ENCODE measurements around the gene JPT1.
A peak's percentile ranks its signal among the peaks of the same experiment; 100 is the strongest.
"Not testable (repeated sequence)": the region's sequence is repeated elsewhere in the genome, so short reads cannot be mapped to it uniquely, and the experiment has no call there.

Gene JPT1

DNA sequence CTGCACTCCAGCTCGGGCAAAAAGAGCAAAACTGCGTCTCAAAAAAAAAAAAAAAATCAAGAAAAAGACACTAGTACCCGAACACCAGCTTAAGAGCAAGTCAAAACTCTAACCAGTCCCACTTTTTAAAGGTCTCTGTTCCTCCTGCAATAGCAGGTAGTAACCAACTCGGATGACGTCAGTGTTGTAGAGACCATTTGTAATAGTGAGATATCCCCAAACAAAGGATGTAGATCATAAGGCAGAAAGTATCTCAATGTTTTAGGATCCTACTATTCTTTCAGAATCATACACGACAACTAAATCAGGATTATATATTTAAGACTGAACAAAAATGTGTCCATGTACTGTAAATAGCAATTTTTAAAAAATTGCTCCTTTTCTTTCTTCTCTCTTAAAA lies 2.4 kb downstream of the JPT1 start:
- peaks cover 28% of the 10 kb centered on the region for H3K36me3 Mint-ChIP-seq (ENCODE audit: insufficient read depth)
- H3K27me3 Mint-ChIP-seq: no peaks in the 10 kb centered on the region
- ATAC-seq (replicated peaks; ENCODE audit: extremely low read depth, poor library complexity, severe bottlenecking): no peak
- peak overlapping the region; percentile 94 for H3K4me3 Mint-ChIP-seq
- H3K4me1 Mint-ChIP-seq: peaks cover 39% of the 10 kb centered on the region
- H3K9me3 Mint-ChIP-seq: no peaks in the 10 kb centered on the region
- H3K27ac Mint-ChIP-seq (ENCODE audit: low read depth): peak overlapping the region; percentile 65
- no peak for DNase-seq (ENCODE audit: low spot score in 2 of 2)

DNA sequence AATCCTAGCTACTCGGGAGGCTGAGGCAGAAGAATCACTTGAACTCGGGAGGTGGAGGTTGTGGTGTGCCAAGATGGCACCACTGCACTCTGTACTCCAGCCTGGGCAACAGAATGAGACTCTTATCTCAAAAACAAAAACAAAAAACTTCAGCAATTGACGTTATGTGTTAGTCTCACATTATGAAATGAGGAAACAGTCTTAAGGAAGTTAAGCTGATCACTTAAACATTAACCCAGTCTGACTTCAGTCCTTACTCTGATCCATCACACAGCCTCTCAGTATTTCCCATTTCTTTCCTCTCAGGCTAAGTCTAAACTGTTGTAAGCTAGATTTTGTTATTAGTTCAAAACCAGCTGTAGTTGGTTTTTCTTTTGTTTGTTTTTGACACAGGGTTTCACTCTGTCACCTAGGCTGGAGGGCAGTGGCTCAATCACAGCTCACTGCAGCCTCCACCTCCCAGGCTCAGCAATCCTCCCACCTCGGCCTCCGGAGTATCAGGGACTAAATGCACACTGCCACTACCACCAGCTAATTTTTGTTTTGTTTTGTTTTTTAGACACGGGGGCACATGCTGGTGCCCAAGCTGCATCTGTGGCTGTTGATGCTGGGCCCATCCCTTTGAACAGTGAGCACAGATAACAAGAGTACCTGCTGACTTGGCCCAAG lies 6.3 kb downstream of the JPT1 start:
- Mint-ChIP-seq H3K36me3 (ENCODE audit: insufficient read depth) (peaks cover 31% of the 10 kb centered on the region), H3K27ac (ENCODE audit: low read depth) (peak overlapping the region; percentile 50), H3K4me3 (no peak overlapping the region), H3K27me3 (no peaks in the 10 kb centered on the region), H3K4me1 (peaks cover 22% of the 10 kb centered on the region), H3K9me3 (no peaks in the 10 kb centered on the region)
- ATAC-seq (replicated peaks; ENCODE audit: extremely low read depth, poor library complexity, severe bottlenecking) (no peak), DNase-seq (ENCODE audit: low spot score in 2 of 2) (no peak)

DNA sequence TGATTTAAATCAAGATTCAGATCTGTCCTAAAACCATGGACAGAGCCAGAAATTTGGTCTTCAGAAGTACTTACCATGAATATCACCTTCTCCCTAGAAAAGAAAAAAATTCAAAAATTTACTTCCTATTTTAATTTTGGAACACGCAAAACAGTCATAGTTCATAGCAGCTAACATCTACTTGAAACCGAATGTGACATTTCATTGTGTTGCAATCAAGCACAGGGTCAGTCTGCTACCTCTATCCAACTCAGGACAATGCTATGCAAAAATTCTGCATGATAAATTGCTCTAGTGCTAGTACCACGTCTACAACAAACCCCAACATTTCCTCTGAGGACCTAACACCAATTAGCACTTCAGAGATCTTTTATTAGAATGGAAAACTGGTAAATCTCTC lies 7.7 kb downstream of the JPT1 start:
- Mint-ChIP-seq H3K27me3 (no peaks in the 10 kb centered on the region), H3K27ac (ENCODE audit: low read depth) (no peak overlapping the region), H3K4me1 (peaks cover 13% of the 10 kb centered on the region), H3K9me3 (no peaks in the 10 kb centered on the region), H3K4me3 (no peak overlapping the region), H3K36me3 (ENCODE audit: insufficient read depth) (peaks cover 29% of the 10 kb centered on the region)
- no peak for DNase-seq (ENCODE audit: low spot score in 2 of 2)
- ATAC-seq (replicated peaks; ENCODE audit: extremely low read depth, poor library complexity, severe bottlenecking): no peak

DNA sequence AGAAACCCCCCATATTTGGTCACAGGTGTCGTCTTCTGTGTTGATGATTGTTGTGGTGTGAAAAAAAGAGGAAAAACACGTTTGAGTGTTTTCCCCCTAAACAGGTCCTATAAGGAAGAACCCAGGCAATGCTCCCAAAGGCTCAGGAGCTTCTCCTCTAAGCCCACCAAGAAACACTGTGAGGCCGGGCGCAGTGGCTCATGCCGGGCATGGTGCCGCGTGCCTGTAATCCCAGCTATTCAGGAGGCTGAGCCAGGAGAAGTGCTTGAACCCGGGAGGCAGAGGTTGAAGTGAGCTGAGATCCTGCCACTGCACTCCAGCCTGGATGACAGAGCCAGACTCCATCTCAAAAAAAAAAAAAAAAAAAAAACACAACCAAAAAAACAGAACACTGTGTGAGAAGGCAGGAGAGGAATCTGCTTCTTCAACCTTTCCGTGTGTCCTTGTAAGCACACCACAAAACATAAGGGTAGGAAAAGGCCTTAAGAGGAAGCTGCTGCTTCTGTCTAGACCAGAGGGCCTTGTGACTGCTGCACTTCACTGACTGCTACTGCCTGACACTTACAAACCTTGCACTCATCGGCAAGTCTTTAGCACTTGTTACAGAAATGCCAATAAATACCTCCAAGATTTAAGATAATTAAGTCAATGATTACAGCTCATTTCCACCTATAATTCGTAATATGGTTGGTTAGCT lies 9.3 kb downstream of the JPT1 start:
- Mint-ChIP-seq H3K4me3 (no peak overlapping the region), H3K9me3 (no peaks in the 10 kb centered on the region), H3K4me1 (peaks cover 27% of the 10 kb centered on the region), H3K27me3 (no peaks in the 10 kb centered on the region), H3K36me3 (ENCODE audit: insufficient read depth) (peaks cover 29% of the 10 kb centered on the region), H3K27ac (ENCODE audit: low read depth) (no peak overlapping the region)
- no peak for ATAC-seq (replicated peaks; ENCODE audit: extremely low read depth, poor library complexity, severe bottlenecking)
- no peak for DNase-seq (ENCODE audit: low spot score in 2 of 2)

DNA sequence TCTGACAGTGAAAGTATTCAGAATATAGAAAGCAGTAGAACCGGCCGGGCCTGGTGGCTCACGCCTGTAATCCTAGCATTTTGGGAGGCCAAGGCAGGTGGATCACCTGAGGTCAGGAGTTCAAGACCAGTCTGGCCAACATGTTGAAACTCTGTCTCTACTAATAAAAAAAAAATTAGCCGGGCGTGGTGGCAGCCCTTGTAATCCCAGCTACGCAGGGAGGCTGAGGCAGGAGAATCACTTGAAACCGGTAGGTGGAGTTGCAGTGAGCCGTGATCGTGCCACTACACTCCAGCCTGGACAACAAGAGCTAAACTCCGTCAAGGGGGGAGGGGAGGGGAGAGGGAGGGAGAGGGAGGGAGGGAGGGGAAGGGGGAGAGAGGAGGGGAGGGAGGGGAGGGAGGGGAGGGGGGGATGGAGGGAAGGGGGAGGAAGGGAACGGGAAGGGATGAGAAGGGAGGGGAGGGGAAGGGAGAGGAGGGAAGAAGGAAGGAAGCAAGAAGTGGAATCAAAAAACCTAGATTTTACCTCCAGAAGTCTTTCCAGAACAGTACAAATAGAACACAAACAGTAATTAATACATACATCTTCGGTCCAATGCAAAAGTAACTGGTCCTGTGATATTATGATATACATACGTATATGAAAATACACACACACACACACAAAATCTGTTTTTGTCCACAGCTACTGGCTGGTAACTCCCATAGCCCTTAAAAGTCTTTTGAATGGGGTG lies 11.9 kb downstream of the JPT1 start:
- ATAC-seq (replicated peaks; ENCODE audit: extremely low read depth, poor library complexity, severe bottlenecking) (no peak), DNase-seq (ENCODE audit: low spot score in 2 of 2) (no peak)
- Mint-ChIP-seq H3K27ac (ENCODE audit: low read depth) (no peak overlapping the region), H3K9me3 (no peaks in the 10 kb centered on the region), H3K4me1 (peaks cover 17% of the 10 kb centered on the region), H3K36me3 (ENCODE audit: insufficient read depth) (peaks cover 22% of the 10 kb centered on the region), H3K27me3 (no peaks in the 10 kb centered on the region), H3K4me3 (no peak overlapping the region)

DNA sequence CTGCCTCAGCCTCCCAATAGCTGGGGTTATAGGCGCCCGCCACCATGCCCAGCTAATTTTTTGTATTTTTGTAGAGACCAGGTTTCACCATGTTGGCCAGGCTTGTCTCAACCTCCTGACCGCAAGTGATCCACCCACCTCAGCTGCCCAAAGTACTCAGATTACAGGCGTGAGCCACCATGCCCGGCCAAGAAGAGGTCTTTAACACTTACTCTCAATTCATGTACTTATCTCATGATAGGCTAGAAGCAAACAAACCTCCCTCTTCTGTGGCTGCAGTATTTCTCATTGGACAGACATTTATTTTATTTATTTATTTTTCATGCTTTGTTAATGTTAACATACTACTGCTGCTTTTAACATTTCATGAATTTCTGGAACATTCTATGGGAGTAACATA lies 15.8 kb downstream of the JPT1 start:
- DNase-seq (ENCODE audit: low spot score in 2 of 2) (no peak), ATAC-seq (replicated peaks; ENCODE audit: extremely low read depth, poor library complexity, severe bottlenecking) (no peak)
- Mint-ChIP-seq H3K4me3 (no peak overlapping the region), H3K9me3 (no peaks in the 10 kb centered on the region), H3K36me3 (ENCODE audit: insufficient read depth) (peaks cover 5% of the 10 kb centered on the region), H3K27me3 (no peaks in the 10 kb centered on the region), H3K4me1 (peaks cover 17% of the 10 kb centered on the region), H3K27ac (ENCODE audit: low read depth) (peak overlapping the region; percentile 32)

DNA sequence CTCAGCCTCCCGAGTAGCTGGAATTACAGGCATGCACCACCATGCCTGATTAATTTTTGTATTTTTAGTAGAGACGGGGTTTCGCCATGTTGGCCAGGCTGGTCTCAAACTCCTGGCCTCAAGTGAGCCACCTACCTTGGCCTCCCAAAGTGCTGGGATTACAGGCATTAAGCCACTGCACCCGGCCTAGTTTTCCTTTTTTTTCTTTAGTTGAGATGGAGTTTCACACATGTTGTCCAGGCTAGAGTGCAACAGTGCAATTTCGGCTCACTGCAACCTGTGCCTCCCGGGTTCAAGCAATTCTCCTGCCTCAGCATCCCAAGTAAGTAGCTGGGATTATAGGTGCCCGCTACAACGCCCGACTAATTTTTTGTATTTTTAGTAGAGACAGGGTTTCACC lies 16.6 kb downstream of the JPT1 start:
- not testable (repeated sequence) for H3K9me3 Mint-ChIP-seq; H3K27ac Mint-ChIP-seq (ENCODE audit: low read depth); H3K4me3 Mint-ChIP-seq; H3K36me3 Mint-ChIP-seq (ENCODE audit: insufficient read depth); DNase-seq (ENCODE audit: low spot score in 2 of 2); H3K27me3 Mint-ChIP-seq; ATAC-seq (replicated peaks; ENCODE audit: extremely low read depth, poor library complexity, severe bottlenecking)
- H3K4me1 Mint-ChIP-seq: peaks cover 17% of the 10 kb centered on the region

DNA sequence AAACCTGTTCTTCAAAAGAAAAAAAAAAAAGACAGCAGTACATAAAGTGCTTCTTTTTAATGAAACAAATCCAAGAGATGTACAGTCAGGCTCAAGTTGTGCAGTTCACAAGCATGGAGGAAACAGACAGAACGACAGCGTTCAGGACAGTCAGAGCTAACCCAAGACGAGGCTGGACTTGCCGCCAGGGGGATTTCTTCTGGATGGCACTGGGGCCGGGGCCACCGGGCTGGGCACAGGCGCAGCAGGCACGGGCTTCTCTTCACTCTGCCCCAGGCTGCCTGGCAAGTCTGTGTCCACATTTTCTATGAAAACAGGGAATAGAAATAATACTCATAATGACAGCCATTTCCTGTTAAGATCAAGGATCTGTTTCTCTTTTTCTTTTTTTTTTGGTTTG lies 18.4 kb downstream of the JPT1 start:
- ATAC-seq (replicated peaks; ENCODE audit: extremely low read depth, poor library complexity, severe bottlenecking): no peak
- H3K27ac Mint-ChIP-seq (ENCODE audit: low read depth): peak overlapping the region; percentile 10

DNA sequence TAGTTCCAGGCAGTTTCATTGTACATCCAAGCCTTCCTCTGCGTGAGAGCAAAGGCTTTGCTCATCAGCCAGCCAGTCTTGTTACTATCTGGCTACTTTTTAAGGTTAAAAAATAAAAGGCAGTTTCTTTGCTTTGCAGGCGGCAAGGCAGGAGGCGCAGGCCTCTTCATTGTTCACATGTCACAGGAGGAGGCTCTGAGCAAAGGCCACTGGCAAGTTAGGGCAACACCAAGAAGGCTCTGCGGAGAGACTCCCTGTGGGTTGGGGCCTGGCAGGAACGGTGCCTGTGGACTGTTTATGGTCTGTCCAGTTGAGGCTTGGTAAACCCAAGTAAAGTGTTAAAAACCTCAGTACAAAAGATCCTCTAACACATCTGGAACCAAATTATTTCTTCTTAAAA lies 18.9 kb downstream of the JPT1 start:
- H3K9me3 Mint-ChIP-seq: no peaks in the 10 kb centered on the region
- DNase-seq (ENCODE audit: low spot score in 2 of 2) (no peak), ATAC-seq (replicated peaks; ENCODE audit: extremely low read depth, poor library complexity, severe bottlenecking) (no peak)
- H3K27me3 Mint-ChIP-seq: no peaks in the 10 kb centered on the region
- no peak overlapping the region for H3K27ac Mint-ChIP-seq (ENCODE audit: low read depth)
- peaks cover 6% of the 10 kb centered on the region for H3K36me3 Mint-ChIP-seq (ENCODE audit: insufficient read depth)
- peaks cover 10% of the 10 kb centered on the region for H3K4me1 Mint-ChIP-seq
- no peak overlapping the region for H3K4me3 Mint-ChIP-seq

More for the DNA sequence above, 18.4 kb downstream of the JPT1 start:
- no peak for DNase-seq (ENCODE audit: low spot score in 2 of 2)
- H3K27me3 Mint-ChIP-seq: no peaks in the 10 kb centered on the region
- H3K4me1 Mint-ChIP-seq: peaks cover 10% of the 10 kb centered on the region
- no peak overlapping the region for H3K4me3 Mint-ChIP-seq
- no peaks in the 10 kb centered on the region for H3K9me3 Mint-ChIP-seq
- H3K36me3 Mint-ChIP-seq (ENCODE audit: insufficient read depth): peaks cover 5% of the 10 kb centered on the region

DNA sequence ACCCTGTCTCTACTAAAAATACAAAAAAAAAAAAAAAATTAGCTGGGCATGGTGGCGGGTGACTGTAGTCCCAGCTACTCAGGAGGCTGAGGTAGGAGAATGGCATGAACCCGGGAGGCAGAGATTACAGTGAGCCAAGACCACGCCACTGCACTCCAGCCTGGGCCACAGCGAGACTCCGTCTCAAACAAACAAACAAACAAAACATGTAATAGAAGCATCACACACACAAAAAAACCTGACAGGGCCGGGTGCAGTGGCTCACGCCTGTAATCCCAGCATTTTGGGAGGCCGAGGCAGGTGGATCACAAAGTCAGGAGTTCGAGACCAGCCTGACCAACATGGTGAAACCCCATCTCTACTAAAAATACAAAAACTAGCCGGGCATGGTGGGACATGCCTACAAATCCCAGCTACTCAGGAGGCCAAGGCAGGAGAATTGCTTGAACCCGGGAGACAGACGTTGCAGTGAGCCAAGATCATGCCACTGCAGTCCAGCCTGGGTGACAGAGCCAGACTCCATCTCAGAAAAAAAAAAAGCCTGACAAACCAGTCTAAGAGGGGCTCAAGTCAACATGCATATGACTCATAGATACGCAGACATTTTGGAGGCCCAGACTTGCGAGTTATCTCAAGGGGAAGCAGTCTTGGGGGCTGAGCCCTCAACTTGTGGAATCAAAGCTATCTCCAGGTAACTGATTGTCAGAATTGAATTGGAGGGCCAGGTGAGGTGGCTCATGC lies 20.5 kb downstream of the JPT1 start:
- not testable (repeated sequence) for H3K4me1 Mint-ChIP-seq; H3K36me3 Mint-ChIP-seq (ENCODE audit: insufficient read depth); ATAC-seq (replicated peaks; ENCODE audit: extremely low read depth, poor library complexity, severe bottlenecking); H3K9me3 Mint-ChIP-seq; H3K27ac Mint-ChIP-seq (ENCODE audit: low read depth); H3K4me3 Mint-ChIP-seq; H3K27me3 Mint-ChIP-seq; DNase-seq (ENCODE audit: low spot score in 2 of 2)

DNA sequence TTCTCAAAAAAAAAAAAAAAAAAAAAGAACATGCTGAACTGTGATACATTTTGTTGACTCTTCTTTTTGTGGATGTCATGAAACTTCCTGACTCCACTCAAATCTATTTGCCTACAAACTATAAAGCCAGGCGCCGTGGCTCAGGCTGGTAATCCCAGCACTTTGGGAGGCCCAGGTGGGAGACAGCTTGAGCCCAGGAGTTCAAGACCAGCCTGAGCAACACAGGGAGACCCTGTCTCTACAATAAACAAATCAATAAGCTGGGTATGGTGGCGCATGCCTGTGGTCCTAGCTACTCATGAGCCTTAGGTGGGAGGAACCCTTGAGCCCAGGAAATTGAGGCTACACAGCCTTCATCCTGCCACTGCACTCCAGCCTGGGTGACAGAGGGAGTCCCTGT lies 21.3 kb downstream of the JPT1 start:
- peaks cover 9% of the 10 kb centered on the region for H3K36me3 Mint-ChIP-seq (ENCODE audit: insufficient read depth)
- ATAC-seq (replicated peaks; ENCODE audit: extremely low read depth, poor library complexity, severe bottlenecking): no peak
- peaks cover 14% of the 10 kb centered on the region for H3K4me1 Mint-ChIP-seq
- H3K27me3 Mint-ChIP-seq: no peaks in the 10 kb centered on the region
- no peak overlapping the region for H3K4me3 Mint-ChIP-seq
- no peaks in the 10 kb centered on the region for H3K9me3 Mint-ChIP-seq
- no peak for DNase-seq (ENCODE audit: low spot score in 2 of 2)
- no peak overlapping the region for H3K27ac Mint-ChIP-seq (ENCODE audit: low read depth)

Measured in central memory CD8-positive, alpha-beta T cell (primary cell).